ENCODE measurements around the gene MED20.
"Not testable (repeated sequence)": the region's sequence is repeated elsewhere in the genome, so short reads cannot be mapped to it uniquely, and the experiment has no call there.

The MED20 gene, protein sequence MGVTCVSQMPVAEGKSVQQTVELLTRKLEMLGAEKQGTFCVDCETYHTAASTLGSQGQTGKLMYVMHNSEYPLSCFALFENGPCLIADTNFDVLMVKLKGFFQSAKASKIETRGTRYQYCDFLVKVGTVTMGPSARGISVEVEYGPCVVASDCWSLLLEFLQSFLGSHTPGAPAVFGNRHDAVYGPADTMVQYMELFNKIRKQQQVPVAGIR

DNA sequence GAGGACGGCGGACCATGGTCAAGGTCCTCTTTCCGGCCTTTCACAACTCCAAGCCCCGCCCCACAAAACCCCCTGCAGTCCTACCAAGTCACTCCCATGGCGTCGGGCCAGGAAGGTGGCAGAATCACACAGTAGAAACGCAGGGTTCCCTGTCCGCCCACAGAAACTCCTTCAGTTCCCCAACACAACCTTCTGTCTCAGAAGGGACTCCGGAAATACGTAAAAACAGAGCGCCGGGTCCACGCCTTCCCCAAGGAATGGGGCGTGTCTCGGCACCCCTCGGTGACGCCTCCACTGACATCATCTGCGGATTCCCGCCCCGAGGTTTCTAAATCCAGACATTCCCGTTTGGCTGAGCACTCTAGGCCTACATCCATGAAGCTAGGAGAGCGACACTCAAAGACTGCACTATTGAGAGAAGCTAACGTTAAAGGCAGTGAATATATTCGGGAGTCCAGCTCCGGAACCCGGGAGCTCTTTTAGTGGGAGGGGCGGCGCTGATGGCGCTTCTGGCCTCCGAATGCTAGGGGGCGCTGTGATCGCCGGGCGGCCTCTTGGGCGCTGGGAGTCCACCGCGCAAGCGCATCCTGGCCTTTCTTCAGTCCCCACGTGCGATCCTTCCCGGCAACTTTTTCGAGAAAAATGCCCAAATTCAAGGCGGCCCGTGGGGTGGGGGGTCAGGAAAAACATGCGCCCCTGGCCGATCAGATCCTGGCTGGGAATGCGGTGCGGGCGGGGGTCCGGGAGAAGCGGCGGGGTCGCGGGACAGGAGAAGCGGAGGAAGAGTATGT, at the start of gene MED20, which contains the start of gene BYSL:
TSS of gene MED20 (minus strand) at position 219 of the 791 bp plus-strand sequence. CDS start at position 98, 121 bp downstream.
TSS of gene BYSL (plus strand) at position 579 of the 791 bp plus-strand sequence. CDS start at position 643, 64 bp downstream.
- peak; percentile 80 to 85 for DNase-seq

DNA sequence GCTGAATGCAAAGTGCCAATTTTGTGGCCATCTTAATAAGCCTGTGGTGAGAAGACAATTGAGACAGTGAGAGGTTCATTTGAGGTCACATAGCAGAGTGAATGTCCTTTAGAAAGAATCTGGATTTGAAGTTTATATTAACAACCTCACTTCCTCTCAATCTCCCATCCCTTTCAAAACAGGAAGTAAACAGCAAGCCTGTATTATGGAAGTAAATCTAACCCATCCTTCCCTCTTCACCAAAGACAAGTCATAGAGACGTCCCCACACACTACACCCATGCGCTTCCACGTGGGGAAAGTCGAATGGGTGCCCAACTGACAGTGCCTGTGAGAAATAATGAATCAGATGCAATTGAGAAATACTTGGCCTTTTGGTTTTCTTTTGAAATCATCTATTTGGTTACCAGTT, 49.5 kb upstream of the MED20 start:
- no peak for DNase-seq

DNA sequence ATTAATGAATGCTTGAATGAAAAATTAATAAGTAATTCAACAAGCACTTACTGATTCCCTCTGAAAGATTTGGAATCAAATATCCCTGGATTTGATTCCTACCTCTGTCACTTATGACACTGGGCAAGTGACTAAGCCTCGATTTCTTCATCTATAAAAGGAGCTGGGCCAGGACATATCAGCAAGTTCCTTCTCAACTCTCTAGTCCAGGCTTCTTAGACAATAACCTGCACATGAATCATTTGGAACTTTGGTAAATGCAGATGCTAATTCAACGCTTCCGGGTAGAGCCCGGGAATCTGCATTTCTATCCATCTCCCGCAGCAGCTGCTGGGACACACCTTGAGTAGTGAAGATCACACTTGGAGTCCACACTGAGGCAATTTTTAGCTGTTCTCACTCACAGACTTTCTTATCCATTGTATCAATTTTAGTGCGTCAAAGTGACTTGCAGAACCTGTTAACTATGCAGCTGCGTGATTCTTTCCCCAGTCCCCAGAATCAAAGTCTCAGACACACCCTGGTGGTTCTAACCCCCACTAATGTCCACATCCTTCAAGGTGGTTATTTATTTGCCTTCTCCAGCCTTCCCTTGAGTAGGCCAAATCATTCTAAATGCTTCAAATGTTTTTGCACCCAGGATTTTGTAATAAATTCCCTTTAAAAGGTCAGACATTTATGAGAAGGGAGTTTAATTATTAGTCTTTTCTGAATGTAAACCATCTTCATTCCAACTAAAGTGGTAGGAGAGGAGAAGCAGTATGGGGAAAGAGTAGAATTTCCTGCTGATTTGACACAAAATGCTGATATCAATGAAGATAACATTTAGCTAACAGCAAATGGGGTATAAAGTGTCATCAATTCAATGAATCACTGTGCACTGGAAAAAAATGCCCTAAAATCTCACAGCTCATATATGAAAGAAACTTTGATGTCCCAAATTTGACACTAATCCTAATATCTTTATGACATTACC, 46.7 kb upstream of the MED20 start:
- no peak for DNase-seq

DNA sequence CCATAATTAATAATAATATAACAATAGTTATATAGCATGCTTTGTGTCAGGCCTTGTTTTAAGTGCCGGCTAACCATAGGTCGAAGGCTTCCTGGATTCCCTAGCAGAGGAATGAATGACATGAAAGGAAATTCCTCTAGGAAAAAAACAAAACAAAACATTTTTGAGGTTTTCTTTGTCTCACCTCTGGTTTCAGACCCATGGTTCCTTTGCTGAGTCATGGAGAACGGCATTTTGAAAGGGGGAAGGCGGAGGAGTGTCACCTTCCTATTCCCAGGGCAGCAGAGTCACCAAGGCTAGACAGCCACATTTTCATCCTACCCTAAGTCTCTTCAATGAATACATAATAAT, 46.0 kb upstream of the MED20 start:
- no peak for DNase-seq

DNA sequence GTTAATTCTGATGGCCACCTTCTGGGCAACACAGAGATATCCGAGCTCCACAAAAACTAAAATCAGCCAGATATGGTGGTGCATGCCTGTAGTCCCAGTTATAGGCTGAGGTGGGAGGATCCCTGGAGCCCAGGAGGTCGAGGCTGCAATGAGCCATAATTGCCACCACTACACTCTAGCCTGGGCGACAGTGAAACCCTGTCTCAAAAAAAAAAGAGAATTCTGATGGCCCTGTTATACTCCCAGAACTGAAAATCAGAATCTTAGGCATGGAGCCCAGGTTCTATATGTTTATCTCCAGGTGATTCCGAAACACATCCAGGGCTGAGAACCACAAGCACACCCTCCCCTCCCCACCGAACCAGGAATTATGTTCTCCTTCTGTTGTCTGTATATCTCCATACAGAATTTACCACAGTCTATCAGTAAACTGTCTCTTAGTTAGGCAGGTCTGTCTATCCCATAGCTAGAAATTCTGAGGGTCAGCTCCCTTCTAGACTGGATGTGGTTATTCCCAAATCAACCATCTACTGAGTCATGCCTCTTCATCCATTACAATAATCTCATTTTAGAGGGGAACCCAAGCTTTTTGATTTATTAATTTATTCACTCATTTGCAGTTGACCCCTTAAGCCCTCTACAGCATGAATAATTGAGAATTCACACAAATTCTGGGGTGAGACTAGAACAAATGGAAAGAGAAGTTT, 45.4 kb upstream of the MED20 start:
- no peak for DNase-seq

DNA sequence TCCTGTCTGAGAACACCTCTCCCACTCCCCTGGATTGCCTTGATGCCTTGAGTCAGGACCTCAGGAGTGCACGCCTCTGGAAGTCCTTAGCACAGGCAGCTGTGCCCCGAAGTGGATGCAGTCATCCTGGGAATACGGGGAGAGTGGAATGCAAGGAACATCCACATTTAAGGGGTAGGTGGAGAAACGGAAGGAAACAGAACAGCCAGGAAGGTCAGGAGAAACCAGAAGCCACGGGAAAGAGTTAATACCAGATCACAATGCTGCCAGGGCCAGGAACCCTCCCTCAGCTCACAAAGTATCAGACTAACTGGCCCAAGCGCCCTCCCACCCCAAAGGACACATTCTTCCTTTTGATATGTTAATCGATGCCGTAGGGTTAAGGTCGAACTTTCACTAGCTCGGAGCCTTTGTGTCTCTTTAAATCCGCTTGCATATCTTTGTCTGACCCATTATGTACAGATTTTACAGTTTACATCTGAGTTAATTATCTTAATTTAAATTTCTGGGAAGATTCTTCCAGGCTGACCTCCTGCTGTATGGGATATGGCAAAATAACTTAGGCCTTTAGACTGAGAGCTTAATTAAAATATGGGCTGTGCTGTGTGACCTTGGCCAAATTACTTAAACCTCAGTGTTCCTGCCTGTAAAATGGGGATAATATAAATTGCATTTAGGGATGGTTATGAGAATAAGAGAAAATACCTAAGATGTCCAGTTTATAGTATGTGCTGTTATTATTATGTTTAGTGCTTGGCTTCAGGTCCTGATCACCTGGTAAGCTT, 44.7 kb upstream of the MED20 start:
- DNase-seq = no peak

DNA sequence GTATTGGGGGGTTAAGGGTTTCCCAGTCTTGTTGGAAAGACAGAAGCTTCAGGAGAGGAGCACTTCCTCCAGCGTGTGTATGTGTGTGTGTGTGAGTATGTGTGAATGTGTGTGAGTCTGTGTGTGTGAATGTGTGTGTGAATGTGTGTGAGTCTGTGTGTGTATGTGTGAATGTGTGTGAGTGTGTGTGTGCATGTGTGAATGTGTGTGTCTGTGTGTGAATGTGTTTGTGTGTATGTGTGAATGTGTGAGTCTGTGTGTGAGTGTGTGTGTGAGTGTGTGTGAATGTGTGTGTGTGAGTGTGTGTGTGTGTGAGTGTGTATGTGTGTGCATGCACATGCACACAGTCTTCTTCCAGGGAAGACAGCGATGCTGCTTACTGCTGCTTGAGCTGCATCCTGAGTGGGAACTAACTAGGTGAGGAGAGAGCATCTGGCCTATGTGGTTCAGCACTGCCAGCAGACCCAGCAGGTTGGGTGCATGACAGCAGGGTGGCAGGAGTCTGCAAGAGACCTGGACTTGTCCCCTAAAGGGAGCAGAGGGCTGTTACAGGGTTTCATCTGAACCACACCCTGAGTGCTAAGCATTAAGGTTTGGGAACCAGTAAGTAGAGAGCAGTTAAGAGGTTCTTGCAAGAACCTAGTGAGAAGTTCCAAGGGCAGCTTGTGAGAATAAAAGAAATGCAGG, 43.4 kb upstream of the MED20 start:
- DNase-seq = no peak

DNA sequence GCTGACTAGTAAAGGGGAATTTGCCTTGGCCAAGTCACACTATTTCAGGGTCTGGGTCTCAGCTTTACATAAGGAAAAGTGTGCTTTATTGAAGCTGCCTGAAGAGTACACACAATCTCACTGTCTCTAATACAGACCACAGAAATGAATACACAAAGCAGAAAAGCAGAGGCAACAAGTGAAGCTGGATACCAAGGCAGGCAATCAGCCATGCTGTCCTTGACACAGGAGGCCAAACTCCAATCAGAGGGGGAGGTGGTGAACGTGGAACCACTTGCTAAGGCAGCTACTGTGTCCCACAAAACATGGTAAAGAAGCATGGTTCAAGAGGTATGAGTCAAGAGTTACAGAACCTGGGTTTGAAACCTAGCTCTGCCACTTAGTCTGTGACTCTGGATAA, 42.4 kb upstream of the MED20 start:
- no peak for DNase-seq

DNA sequence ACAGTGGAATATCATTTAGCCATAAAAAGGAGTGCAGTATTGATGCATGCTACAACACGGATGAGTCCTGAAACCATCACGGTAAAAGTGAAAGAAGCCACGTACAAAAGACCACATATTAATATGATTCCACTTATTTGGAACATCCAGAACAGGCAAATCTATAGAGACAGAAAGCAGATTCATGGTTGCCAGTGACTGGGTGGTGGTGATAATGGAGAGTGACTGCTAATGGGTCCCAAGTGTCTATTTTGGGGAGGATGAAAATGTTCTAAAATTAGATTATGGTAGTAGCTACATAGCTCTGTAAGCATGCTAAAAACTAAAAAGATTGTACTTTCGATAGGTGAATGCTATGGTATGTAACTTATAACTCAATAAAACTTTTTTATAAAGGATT, 39.1 kb upstream of the MED20 start:
- no peak for DNase-seq

DNA sequence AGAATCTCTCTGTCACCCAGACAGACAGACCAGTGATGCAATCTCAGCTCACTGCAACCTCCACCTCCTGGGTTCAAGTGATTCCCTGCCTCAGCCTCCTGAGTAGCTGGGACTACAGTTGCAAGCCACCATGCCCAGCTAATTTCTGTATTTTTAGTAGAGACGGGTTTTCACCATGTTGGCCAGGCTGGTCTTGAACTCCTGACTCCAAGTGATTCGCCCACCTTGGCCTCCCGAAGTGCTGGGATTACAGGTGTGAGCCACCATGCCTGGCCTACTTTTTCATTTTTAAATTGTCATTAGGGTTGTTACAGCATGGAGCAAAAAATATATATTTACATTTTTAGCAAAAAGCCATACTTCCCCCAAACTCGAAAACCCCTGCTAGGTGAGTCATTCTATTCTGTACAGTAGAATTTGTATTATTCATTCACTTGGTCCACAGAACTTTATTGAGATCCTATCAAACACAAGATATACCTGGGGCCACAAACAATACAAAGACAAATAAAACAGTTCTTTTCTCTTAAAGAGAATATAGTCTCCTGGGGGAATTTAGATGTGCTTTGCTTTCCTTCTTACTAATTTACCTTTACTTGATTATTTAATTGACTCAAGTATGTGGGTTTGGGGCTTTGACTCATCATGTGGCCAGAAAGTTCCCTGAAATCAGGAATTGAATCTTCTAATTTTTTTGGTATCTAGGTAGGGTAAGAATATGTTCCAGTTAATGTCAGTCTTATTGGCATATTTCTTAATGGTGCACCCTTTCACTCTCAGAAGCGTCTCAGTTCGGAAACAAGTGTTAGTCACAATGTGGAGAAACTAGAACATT, 37.3 kb upstream of the MED20 start:
- DNase-seq = no peak

DNA sequence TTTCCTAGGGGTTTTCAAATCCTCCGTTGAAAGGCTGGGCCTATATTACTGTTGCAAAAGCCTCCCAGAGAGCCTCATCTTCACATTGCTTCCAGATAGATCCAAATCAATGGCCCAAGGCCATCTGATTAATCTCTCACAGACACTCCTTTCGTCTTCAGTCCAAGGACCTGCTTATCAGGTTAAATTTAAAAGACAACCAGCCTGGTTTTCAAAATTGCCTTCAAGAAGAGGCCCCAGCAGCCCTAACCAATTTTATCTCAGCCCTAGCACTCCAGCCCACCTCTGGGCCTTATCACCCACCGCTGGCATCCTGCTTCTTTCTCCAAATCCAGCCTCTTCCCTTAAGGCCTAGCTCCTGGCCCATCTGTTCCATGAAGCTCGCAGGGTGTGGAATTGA, 36.2 kb upstream of the MED20 start:
- no peak for DNase-seq

DNA sequence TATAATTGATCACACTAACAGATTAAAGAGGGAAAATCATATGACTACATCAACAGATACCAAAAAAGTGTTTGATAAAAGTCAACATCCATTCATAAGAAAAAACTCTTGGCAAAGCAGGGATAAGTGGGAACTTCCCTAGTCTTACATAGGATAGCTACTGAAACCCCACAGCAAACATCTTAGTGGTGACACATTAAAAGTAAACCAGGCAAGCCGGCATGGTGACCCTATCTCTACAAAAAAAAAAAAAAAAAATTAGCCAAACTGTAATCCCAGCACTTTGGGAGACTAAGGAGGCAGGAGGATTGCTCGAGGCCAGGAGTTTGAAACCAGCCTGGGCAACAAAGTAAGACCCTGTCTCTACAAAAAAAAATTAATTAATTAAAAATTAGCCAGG, 34.5 kb upstream of the MED20 start:
- DNase-seq = no peak

DNA sequence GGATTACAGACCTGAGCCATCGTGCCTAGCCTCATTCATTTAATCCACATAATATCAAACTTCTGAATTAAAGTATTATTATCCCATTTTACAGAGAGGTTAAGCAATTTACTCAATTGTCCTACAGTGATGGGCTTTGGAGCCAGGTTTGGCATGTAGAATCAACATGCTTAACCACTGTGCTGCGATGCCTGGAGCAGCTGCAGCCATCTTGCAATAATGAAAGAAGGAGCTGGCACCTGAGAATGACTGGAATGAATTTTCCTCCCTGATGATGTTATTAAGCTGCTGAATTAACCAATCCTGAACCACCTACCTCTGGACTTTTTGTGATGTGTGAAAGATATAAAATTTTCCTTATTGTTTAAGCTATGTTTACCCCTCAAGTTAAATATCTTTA, 33.7 kb upstream of the MED20 start:
- no peak for DNase-seq

DNA sequence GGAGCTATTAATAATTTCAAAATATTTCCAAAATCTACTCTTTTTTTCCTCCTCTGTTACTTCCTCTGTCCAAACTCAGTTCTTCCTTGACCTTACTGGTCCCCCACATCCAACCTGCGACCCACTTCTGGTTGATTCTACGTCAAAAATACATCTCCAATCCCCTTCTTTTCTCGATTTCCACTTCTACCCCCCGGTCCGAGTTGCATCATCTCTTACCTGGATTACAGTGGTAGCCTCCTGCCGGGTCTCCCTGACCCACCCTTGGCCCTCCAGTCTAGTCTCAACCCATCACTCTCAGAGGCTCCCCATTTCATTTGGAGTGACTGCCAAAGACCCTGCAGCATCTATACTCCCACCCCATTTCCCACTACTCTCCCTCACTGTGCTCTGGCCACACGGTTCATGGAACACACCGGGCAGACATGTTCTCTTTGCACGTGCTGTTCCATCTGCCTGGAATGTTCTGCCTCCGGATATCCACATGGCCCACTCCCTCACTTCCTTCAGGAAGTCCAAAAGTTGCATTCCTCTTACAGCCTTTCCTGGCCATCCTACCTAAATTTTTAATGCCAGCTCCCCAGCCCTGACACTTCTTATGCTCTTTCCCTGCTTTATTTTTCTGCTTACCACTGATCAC, 26.8 kb upstream of the MED20 start:
- DNase-seq = no peak

DNA sequence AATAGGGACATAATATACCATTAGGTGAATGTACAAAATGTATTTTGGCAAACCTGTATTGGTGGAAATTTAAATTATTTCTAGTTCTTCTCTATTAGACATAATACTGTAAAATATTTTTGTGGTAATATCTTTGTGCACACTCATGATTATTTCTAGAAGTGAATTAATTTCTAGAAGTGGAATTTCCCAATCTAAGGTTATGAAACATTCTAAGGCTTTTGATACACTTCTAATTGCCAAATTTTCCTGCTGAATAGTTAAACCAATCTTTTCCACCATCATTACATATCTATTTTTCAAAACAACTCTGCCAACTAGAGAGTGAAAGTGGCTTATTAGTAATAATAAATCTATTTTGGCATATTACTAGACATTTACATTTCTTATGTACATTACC, 22.5 kb upstream of the MED20 start:
- no peak for DNase-seq

DNA sequence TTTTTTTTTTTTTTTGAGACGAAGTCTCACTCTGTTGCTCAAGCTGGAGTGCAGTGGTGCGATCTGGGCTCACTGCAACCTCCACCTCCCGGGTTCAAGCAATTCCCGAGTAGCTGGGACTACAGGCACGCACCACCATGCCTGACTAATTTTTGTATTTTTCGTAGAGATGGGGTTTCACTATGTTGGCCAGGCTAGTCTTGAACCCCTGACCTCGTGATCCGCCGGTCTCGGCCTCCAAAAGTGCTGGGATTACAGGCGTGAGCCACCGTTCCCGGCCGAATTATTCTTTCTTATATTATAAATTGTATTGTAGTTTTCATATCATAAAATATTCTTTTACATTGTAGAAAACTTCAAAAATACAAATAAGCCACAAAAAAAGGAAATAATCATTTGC, 21.9 kb upstream of the MED20 start:
- not testable (repeated sequence) for DNase-seq

DNA sequence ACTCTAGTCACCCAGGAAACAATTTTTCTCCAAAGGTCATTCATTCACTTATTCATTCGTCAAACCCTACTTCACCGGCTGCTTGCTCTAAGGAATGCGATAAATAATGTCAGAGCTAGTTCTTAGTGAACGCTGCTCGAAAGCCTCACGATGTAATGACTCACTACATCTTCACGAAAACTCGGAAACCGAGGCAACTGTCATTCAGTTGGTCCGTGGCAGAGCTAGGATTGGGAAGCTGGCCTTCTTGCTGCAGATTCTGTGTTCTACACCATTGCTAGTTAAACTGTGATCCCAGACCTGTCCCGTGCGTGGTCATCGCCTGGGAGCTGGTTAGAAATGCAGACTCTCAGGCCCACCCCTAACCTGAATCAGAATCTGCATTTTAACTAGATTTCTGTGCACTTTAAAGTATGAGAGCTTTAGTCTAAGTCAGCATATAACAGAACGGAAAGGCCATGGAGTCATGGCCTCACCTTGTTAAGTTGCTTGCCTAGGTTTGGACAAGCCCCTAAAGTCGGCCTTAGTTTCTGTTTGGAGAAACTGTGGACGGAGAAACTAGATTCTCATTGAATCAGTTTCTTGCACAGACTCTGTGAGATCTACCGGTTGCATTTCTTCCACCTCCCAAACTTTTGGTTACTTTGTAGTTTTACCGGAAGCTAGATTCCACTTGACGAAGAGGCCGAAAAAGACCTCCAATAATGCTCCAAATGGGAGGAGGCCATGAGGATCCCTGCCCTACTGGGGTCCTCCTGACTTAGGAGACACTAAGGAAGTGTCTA, 21.3 kb upstream of the MED20 start:
- no peak for DNase-seq

DNA sequence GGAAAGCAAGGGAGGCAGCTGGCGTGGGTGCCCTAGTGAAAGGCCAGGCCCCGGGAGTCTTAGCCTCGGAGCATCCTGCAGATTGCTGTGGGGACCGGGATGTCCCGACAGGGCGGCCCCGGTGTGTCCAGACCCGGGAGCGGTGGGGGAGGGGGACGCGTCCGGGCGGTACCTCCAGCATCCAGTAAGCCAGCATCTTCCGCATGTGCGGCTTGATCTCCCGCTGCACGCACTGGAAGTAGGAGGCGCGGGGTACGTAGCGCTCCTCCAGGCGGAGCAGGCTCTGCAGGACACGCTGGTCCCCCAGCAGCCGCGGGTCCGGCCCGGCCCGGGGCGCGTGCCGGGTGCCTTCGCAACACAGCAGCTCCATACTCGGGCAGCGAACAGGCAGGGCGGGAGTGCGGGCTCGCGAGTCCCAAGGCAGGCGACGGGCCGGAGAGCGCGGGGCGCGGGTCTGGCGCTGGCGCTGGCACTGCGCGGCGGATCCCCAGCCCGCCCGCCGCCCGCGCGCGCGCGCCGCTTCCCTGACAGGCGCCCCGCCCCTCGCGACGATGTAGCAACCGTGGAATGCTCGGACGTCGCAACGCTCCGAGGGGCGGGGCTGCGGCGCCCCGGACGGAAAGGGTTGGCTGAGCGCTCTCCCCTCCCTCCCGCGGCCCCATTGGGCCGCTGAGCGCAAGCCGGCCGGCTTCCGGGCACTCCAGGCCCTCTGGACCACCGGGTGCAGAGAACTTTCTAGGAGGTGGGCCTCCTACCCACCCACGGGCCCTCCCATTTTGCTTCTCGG, 20.5 kb upstream of the MED20 start, which contains the start of gene CCND3:
TSS of gene CCND3 (minus strand) at position 529 of the 787 bp plus-strand sequence. CDS start at position 370, 159 bp downstream.
- peak; percentile 83 to 88 for DNase-seq
